ENCODE measurements around the gene AKR1C1.
A peak's percentile ranks its signal among the peaks of the same experiment; 100 is the strongest.
"Not testable (repeated sequence)": the region's sequence is repeated elsewhere in the genome, so short reads cannot be mapped to it uniquely, and the experiment has no call there.

Gene AKR1C1

GRCh38 chr10:4962876-4963814 lies at the start of gene AKR1C1:
AKR1C1 (plus strand) TSS chr10:4963415; CDS start chr10:4963445, 30 bp downstream.
- H3K4me3 ChIP-seq (ENCODE audit: control insufficient read depth, low read depth, low read length): peak within 1 kb of the TSS; percentile 48
- DNase-seq (ENCODE audit: low read depth): peak; percentile 71

DNA sequence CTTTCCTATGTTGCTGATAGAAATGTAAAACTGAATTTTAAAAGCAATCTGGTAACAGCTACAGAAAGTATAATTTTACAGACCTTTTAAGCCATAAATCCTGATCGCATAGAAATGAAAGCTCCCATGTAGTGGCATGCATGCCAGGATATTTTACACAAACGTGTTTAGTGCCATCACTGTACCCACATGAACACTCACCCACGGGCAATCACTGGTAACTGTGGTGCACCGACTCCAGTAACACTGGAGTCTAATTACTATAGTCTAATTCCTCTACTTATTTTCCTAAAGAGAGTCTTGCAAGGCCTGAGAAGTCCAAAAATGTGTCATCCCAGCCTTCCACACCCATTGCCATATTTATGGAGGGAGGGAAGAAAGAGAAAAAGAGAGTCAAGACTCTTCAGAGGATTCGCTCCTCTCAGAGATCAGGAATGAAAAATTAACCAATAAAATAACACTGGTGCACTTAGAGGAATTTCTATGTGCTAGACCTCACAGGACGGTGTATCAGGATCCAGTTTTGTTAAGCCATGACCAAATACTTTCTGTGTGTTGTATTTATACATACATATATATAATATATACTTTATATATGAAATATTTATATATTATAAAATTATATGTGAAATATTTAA lies 48.9 kb upstream of the AKR1C1 start:
- TF ChIP-seq CTCF (conservative IDR thresholded peaks at IDR 0.05; ENCODE audit: control insufficient read depth, insufficient read depth, low read depth, low read length): no peak
- no peak for DNase-seq (ENCODE audit: low read depth)
- no peak overlapping the region for H3K4me3 ChIP-seq (ENCODE audit: control insufficient read depth, low read depth, low read length)

DNA sequence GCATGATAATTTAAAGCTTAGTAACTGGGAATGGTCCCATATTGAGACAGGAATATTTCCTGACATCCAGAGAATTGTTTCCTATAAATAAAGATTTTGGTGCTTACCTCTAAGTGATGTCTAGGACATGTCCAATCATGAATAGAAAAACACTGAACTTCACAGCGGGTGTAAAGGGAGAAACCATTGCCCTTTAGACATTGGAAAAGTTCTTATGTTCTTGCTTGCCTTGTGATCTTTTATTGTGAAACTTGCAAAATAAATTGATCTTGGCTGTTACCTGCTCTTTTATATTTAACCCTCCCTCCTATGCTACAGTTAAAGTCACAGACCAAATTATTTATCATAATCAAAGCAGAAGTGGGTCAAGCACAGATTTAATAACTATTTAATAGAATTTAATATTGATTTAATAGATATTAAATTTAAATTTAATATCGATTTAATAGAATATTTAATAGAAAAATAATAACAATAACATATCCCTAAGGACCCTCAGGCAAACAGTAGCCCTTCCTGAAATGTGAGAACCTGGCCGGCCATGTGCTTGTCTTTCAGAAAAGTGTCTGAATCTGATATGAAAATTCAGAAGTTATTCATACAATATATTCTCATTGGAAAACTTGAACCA lies 47.0 kb upstream of the AKR1C1 start:
- no peak for DNase-seq (ENCODE audit: low read depth)
- H3K4me3 ChIP-seq (ENCODE audit: control insufficient read depth, low read depth, low read length): no peak overlapping the region
- no peak for TF ChIP-seq CTCF (conservative IDR thresholded peaks at IDR 0.05; ENCODE audit: control insufficient read depth, insufficient read depth, low read depth, low read length)

DNA sequence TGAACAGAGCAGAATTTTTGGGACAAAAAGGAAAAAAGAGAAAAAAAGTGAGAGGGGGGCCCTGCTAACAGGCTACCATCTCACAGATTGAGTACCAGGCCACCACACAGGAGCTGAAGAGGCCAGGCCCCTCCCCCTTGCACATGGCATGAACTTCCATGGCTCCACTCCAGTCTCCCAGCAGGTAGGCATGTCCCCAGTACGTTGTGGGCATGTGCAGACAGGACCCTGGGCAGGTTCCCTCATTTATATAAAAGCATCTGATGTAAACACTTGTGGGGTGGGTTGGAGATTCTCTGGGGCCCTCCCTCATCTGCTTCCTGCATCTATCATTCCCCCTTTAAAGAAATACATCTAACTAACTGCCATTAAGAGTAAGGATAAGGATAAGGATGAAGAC lies 45.0 kb upstream of the AKR1C1 start:
- TF ChIP-seq CTCF (conservative IDR thresholded peaks at IDR 0.05; ENCODE audit: control insufficient read depth, insufficient read depth, low read depth, low read length): no peak
- H3K4me3 ChIP-seq (ENCODE audit: control insufficient read depth, low read depth, low read length): no peak overlapping the region
- no peak for DNase-seq (ENCODE audit: low read depth)

- not testable (repeated sequence) for H3K4me3 ChIP-seq (ENCODE audit: control insufficient read depth, low read depth, low read length); DNase-seq (ENCODE audit: low read depth)
Measured at GRCh38 chr10:4924482-4924881, 38.7 kb upstream of the AKR1C1 start.

DNA sequence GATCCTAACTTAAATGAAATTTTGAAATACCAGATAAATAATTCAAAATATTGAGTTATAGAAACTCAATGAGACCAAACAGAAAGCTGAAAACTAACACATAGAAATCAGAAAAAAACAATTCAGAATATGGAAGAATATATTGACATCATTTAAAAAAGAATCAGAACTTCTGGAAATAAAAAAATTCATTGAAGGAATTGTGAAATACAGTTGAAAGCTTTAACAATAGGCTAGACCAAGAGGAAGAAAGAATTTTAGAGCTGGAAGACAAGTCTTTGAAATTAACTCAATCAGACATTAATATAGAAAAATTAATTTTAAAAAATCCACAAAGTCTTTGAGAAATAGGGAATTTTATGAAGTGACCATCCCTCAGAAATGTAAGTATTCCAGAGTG lies 36.8 kb upstream of the AKR1C1 start:
- DNase-seq (ENCODE audit: low read depth): no peak
- H3K4me3 ChIP-seq (ENCODE audit: control insufficient read depth, low read depth, low read length): no peak overlapping the region
- TF ChIP-seq CTCF (conservative IDR thresholded peaks at IDR 0.05; ENCODE audit: control insufficient read depth, insufficient read depth, low read depth, low read length): no peak

DNA sequence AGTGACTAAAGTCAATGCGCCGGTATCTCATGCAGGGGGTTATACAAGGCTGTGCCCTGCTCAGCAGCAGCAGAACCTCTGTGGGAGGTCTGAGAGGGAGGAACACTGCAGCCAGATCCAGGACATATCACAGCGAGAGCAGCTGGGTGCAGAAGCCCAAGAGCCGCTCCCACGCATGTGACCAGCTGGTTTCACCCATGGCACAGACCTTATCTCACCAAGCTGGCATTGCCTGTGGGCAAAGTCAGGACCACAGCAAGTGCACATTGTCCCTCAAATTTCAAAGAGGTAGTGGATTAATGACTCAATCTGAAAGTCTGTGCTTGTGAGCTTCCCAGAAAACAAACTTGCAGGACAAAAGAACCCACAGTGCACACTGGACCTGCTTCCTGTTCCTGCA lies 31.6 kb upstream of the AKR1C1 start:
- DNase-seq (ENCODE audit: low read depth): no peak
- TF ChIP-seq CTCF (conservative IDR thresholded peaks at IDR 0.05; ENCODE audit: control insufficient read depth, insufficient read depth, low read depth, low read length): no peak
- H3K4me3 ChIP-seq (ENCODE audit: control insufficient read depth, low read depth, low read length): no peak overlapping the region

All from fibroblast of mammary gland (primary cell).